B cell (primary cell): ENCODE measurements around the gene FAM170B. TPM values are rescaled to one million over a fixed set of nuclear protein-coding genes. Genes with fewer than 3 reads are reported as not detected.

Source experiments
- ATAC-seq: fragments of 200-7000 bp; cut with Tn5 transposase; one replicate; pipeline ENCODE4 v1.10.0; 2021; ENCODE audit warnings: low read depth, mild to moderate bottlenecking, moderate number of reproducible peaks, moderate library complexity
- CTCF ChIA-PET: fragments of 350-600 bp; sonication (Branson Sonifier 250); formaldehyde crosslinking; loops from one replicate; lab custom pipeline; 2021; ENCODE audit warnings: antibody characterized with exemption, inconsistent platforms; lab: Charles Lee
- POLR2A ChIA-PET: fragments of 350-600 bp; sonication (Branson Sonifier 250); formaldehyde crosslinking; loops from one replicate; lab custom pipeline; 2021; ENCODE audit warnings: antibody characterized with exemption; lab: Charles Lee
- DNase-seq: peaks from one replicate; pipeline ENCODE4 v3.0.0; 2013
- H2AFZ ChIP-seq: 2 replicates; pipeline ENCODE4 v1.6.1; 2012; ENCODE audit warnings: mild to moderate bottlenecking, low read depth, low read length; ENCODE audit not compliant: insufficient read depth, poor library complexity, severe bottlenecking
- H3K27ac ChIP-seq, 2 donors: 1 replicate in 1 of 2; 2 replicates in 1 of 2; pipeline ENCODE4 v1.5.1; 2012 to 2013; ENCODE audit warnings: low read length in 2 of 2, mild to moderate bottlenecking in 2 of 2, moderate library complexity in 1 of 2
- H3K27me3 ChIP-seq, 4 experiments: fragments of 200-600 bp in 1 of 4; sonication (generic) in 1 of 4; replicated peaks in 1 of 4; 1 replicate in 2 of 4; 2 replicates in 2 of 4; pipeline versions ENCODE4 v1.6.1 to v1.7.0; 2013 to 2016; ENCODE audit warnings: low read length in 3 of 4, mild to moderate bottlenecking in 2 of 4, mixed read lengths in 1 of 4, moderate library complexity in 1 of 4; ENCODE audit not compliant: insufficient read depth in 4 of 4, control insufficient read depth in 3 of 4; ENCODE audit errors: control extremely low read depth in 1 of 4
- H3K36me3 ChIP-seq, 2 experiments: replicated peaks in 1 of 2; 1 replicate in 1 of 2; 2 replicates in 1 of 2; pipeline versions ENCODE4 v1.6.1 to v1.7.1; 2013; ENCODE audit warnings: low read length in 1 of 2; ENCODE audit not compliant: insufficient read depth in 2 of 2, control insufficient read depth in 1 of 2; ENCODE audit errors: control extremely low read depth in 1 of 2, extremely low read depth in 1 of 2
- H3K4me1 ChIP-seq, 2 donors: fragments of 200-600 bp in 1 of 2; sonication (generic) in 1 of 2; 1 replicate in 1 of 2; 2 replicates in 1 of 2; pipeline versions ENCODE4 v1.5.1 to v1.6.1; 2013 to 2017; ENCODE audit warnings: low read length in 2 of 2; ENCODE audit not compliant: control insufficient read depth in 2 of 2, insufficient read depth in 2 of 2
- H3K4me2 ChIP-seq: replicated peaks from 2 replicates; pipeline ENCODE3; 2012; ENCODE audit warnings: mild to moderate bottlenecking, low read depth, low read length; ENCODE audit not compliant: poor library complexity, severe bottlenecking
- H3K4me3 ChIP-seq, 5 experiments: fragments of 200-600 bp in 1 of 5; sonication (generic) in 1 of 5; 1 replicate in 3 of 5; 2 replicates in 2 of 5; pipeline versions ENCODE4 v1.5.1 to v1.7.0; 2011 to 2016; ENCODE audit warnings: low read length in 4 of 5, mild to moderate bottlenecking in 4 of 5, low read depth in 2 of 5, control low read depth in 1 of 5, moderate library complexity in 1 of 5; ENCODE audit not compliant: insufficient read depth in 1 of 5; ENCODE audit errors: control extremely low read depth in 1 of 5, extremely low read depth in 1 of 5
- H3K79me2 ChIP-seq: fragments of 200-600 bp; sonication (generic); one replicate; pipeline ENCODE4 v1.6.0; 2016; ENCODE audit warnings: low read length; ENCODE audit not compliant: control insufficient read depth, insufficient read depth
- H3K9ac ChIP-seq: fragments of 200-600 bp; sonication (generic); 2 replicates; pipeline ENCODE4 v1.6.1; 2017; ENCODE audit warnings: mild to moderate bottlenecking, low read length, moderate library complexity
- H3K9me3 ChIP-seq, 3 donors: one replicate each; pipeline versions ENCODE4 v1.6.1 to v1.7.1; 2013; ENCODE audit warnings: low read length in 2 of 3; ENCODE audit not compliant: control insufficient read depth in 2 of 3, insufficient read depth in 1 of 3; ENCODE audit errors: control extremely low read depth in 1 of 3
- H4K20me1 ChIP-seq: 2 replicates; pipeline ENCODE4 v1.6.0; 2012; ENCODE audit warnings: mild to moderate bottlenecking, low read length; ENCODE audit not compliant: insufficient read depth, control insufficient read depth, poor library complexity, severe bottlenecking
- H3K27ac Mint-ChIP-seq: one replicate; pipeline ENCODE4 v1.8.0; 2021; ENCODE audit warnings: mixed read lengths
- H3K27me3 Mint-ChIP-seq: one replicate; pipeline ENCODE4 v1.8.0; 2021; ENCODE audit warnings: mixed read lengths
- H3K4me1 Mint-ChIP-seq: one replicate; pipeline ENCODE4 v1.8.0; 2021; ENCODE audit warnings: mixed read lengths
- H3K4me3 Mint-ChIP-seq: one replicate; pipeline ENCODE4 v1.8.0; 2021; ENCODE audit warnings: mixed read lengths
- H3K9me3 Mint-ChIP-seq: one replicate; pipeline ENCODE4 v1.8.0; 2022; ENCODE audit warnings: mixed read lengths; ENCODE audit not compliant: insufficient read depth
- EZH2 ChIP-seq: IDR thresholded peaks from 2 replicates; pipeline ENCODE4 v1.6.1; 2012; ENCODE audit warnings: borderline replicate concordance, low read depth, mild to moderate bottlenecking, moderate library complexity, low read length; ENCODE audit not compliant: insufficient read depth, poor library complexity, severe bottlenecking
- whole genome bisulfite sequencing: methylation state at CpG from one replicate; pipeline ENCODE4 v1.1.5; 2013; ENCODE audit warnings: missing lambda C conversion rate; ENCODE audit not compliant: insufficient coverage; 5-methylcytosine and 5-hydroxymethylcytosine counted together
- intact Hi-C: fragments of 100-400 bp; cut with micrococcal nuclease; formaldehyde crosslinking; loops from one replicate; pipeline ENCODE4 v1.10.0; 2022
- polyA plus RNA-seq: library from polyadenylated mRNA; depleted of rRNA; stranded (reverse); fragments of >200 nt; gene quantifications from 2 replicates; pipeline ENCODE4 v1.2.3, GENCODE V29; 2012
- total RNA-seq, 2 donors: library from RNA; stranded (reverse); fragments of 120-200 nt in 1 of 2; gene quantifications; 1 replicate in 1 of 2; 2 replicates in 1 of 2; pipeline versions ENCODE4 v1.2.3 to v1.2.4, GENCODE V29; 2013 to 2022
- TF ChIP-seq, protein P1 (sequence below): fragments of 200-600 bp; IDR thresholded peaks from one replicate; pipeline ENCODE4 v1.8.0; 2022; ENCODE audit warnings: antibody characterized with exemption, mild to moderate bottlenecking

Gene FAM170B
- total and polyA plus RNA-seq, 2 donors (not counting 1 experiment from before 2014, with no cell fraction given): not detected

GRCh38 chr10:49120911-49121310, 12.9 kb downstream of the FAM170B start:
- POLR2A ChIA-PET: interaction anchor here (0.7 kb wide), 1 partner anchor 20 kb away, joined by 4 read pairs; no protein-coding TSS in a partner anchor
- Mint-ChIP-seq H3K4me1 (no peaks in the 10 kb centered on the region), H3K27me3 (peaks cover 12% of the 10 kb centered on the region), H3K9me3 (no peaks in the 10 kb centered on the region), H3K4me3 (no peak overlapping the region), H3K27ac (no peak overlapping the region)
- DNase-seq (no peak), ATAC-seq (no peak)
- no peaks in the 10 kb centered on the region for H4K20me1 ChIP-seq
- peaks cover 0 to 4% (median 0%) of the 10 kb centered on the region in 3 donors for H3K9me3 ChIP-seq
- WGBS: 73% methylated on average over 1 of the region's 3 CpGs
- no peak overlapping the region for H3K4me2 ChIP-seq
- CTCF ChIA-PET: no interaction called here
- H3K9ac ChIP-seq: no peak overlapping the region
- peaks cover 0 to 12% (median 7%) of the 10 kb centered on the region in 4 experiments for H3K27me3 ChIP-seq
- no peaks in the 10 kb centered on the region for H3K79me2 ChIP-seq
- H3K4me3 ChIP-seq: no peak overlapping the region
- H3K4me1 ChIP-seq: no peaks in the 10 kb centered on the region
- no peaks in the 10 kb centered on the region for H3K36me3 ChIP-seq
- H2AFZ ChIP-seq: no peak overlapping the region
- no peak for TF ChIP-seq EZH2
- TF ChIP-seq, protein P1, sequence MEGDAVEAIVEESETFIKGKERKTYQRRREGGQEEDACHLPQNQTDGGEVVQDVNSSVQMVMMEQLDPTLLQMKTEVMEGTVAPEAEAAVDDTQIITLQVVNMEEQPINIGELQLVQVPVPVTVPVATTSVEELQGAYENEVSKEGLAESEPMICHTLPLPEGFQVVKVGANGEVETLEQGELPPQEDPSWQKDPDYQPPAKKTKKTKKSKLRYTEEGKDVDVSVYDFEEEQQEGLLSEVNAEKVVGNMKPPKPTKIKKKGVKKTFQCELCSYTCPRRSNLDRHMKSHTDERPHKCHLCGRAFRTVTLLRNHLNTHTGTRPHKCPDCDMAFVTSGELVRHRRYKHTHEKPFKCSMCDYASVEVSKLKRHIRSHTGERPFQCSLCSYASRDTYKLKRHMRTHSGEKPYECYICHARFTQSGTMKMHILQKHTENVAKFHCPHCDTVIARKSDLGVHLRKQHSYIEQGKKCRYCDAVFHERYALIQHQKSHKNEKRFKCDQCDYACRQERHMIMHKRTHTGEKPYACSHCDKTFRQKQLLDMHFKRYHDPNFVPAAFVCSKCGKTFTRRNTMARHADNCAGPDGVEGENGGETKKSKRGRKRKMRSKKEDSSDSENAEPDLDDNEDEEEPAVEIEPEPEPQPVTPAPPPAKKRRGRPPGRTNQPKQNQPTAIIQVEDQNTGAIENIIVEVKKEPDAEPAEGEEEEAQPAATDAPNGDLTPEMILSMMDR: no peak
- no peak overlapping the region for H3K27ac ChIP-seq
- intact Hi-C loops: no loop called here

DNA sequence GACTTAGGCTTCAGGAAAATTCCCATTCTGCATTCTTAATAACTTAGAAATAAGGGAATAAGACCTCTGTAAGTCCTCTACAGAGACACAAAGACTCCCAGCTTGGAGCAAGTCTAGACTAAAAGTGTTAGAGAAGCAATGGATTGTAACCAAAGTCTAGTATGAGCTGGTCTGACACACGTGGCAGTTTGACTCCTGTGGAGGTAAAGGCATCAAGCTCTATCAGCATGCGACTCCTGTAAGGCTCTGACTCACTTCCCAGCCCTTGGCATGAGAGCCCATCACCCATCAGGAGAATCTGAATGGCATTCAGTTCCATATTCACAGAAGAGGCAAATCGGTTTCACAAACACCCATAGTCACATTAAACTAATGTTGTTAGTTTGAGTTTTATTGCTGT, 14.1 kb downstream of the FAM170B start:
- Histone ChIP-seq H3K4me2 (no peak overlapping the region), H3K27ac (no peak overlapping the region), H3K9me3 (peaks cover 0 to 6% (median 0%) of the 10 kb centered on the region in 3 donors), H3K79me2 (no peaks in the 10 kb centered on the region), H3K4me1 (peaks cover 3% of the 10 kb centered on the region in 2 donors), H3K4me3 (no peak overlapping the region), H3K36me3 (no peaks in the 10 kb centered on the region), H3K27me3 (peaks cover 0 to 19% (median 11%) of the 10 kb centered on the region in 4 experiments), H4K20me1 (no peaks in the 10 kb centered on the region), H2AFZ (no peak overlapping the region), H3K9ac (no peak overlapping the region)
- Mint-ChIP-seq H3K27ac (no peak overlapping the region), H3K4me3 (no peak overlapping the region), H3K27me3 (peaks cover 14% of the 10 kb centered on the region), H3K4me1 (peaks cover 2% of the 10 kb centered on the region), H3K9me3 (no peaks in the 10 kb centered on the region)
- ATAC-seq (no peak), DNase-seq (no peak)
- intact Hi-C loops: no loop called here
- no peak for TF ChIP-seq EZH2
- TF ChIP-seq, protein P1: no peak
- POLR2A ChIA-PET: no interaction called here
- CTCF ChIA-PET: no interaction called here
- WGBS: 80% methylated on average over 1 of the region's 3 CpGs
